GM21526 (cell line): ENCODE results near the gene RSPH9.

Experiments
- ATAC-seq: cut with Tn5 transposase; IDR thresholded peaks from one replicate; pipeline ENCODE4 v1.9.1; 2021; ENCODE audit warnings: moderate library complexity; ENCODE audit not compliant: unreplicated experiment, low FRiP score

RSPH9 gene, protein sequence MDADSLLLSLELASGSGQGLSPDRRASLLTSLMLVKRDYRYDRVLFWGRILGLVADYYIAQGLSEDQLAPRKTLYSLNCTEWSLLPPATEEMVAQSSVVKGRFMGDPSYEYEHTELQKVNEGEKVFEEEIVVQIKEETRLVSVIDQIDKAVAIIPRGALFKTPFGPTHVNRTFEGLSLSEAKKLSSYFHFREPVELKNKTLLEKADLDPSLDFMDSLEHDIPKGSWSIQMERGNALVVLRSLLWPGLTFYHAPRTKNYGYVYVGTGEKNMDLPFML

DNA sequence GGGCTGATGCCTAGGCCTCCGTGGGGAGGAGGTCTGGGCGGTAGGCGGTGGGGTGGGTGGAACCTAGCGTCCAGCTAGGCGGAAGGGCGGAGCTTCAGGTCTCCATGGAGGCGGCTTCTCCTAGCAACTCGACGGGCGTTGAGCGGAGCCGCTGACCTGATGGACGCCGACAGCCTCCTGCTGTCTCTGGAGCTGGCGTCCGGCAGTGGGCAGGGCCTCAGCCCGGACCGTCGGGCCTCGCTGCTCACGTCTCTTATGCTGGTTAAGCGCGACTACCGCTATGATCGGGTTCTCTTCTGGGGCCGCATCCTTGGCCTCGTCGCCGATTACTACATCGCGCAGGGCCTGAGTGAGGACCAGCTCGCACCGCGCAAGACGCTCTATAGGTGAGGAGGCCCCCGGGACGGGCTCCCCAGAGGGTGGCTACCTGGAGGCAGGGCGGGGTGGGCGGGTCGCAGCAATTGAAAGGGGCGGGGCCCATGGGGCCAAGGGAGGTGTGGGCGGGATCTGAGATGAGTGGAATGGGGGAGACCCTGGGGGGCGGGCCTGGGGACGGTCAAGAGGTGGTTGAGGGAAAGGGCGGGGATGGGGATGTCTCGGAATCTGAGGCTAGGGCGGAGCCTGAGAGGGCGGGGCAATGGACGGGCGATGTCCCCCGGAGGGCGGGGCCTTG is at the start of gene RSPH9:
RSPH9 (plus strand) TSS at position 97 of the 673 bp plus-strand sequence; CDS start at position 160, 63 bp downstream.
- ATAC-seq, result no peak

DNA sequence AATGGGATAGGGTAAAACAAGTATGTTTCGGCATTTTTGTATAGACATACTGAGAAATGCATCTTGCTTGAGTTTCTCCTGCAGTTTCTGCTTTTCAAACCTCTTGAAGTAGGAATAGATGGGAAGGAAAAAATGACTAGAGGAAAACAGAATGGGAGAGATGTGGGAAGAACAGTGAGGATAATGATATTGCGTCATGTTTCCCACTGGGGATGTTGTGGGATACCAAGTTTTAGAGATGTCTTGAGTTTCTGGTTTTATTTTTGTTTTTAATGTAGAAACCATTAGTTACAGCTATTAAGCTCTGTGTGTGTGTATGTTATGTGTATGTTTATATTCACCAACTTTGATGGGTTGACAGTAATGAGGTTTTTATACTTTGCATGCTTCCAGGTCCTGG is 44.2 kb upstream of the RSPH9 start:
- no peak for ATAC-seq

DNA sequence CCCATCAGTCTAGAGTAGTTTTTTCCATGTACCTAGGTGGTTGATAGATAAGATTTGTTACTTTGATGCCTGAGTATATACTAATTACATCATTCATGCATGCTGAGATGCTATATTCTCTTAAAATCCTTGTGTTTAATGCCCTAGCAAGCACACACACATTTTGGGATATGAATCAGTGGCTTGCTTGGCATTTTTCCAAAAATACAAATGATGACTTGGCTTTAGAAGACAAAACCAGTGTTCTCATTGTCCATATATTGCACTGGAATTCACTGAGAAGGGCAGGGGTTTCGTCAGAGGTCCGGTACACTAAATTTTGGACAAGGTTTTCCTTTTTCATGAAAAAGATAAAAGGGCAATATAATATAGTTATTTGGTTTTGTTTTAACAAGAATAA is 40.7 kb upstream of the RSPH9 start:
- ATAC-seq, result no peak

DNA sequence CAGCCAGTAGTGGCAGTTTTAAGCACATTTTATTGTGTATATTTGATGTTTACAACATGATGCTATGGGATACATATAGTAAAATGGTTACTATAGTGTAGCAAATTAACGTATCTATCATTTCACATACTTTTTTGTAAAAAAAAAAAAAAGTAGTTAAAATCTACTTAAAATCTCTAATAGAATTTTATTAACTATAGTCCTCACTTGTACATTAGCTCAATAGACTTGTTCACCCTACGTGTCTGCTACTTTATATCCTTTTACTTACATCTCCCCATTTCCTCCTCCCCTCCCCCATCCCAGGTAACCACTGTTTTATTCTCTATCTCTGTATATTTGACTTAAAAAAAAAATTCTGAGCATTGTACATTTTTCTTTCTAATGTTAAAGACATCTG is 38.8 kb upstream of the RSPH9 start:
- ATAC-seq, result no peak

DNA sequence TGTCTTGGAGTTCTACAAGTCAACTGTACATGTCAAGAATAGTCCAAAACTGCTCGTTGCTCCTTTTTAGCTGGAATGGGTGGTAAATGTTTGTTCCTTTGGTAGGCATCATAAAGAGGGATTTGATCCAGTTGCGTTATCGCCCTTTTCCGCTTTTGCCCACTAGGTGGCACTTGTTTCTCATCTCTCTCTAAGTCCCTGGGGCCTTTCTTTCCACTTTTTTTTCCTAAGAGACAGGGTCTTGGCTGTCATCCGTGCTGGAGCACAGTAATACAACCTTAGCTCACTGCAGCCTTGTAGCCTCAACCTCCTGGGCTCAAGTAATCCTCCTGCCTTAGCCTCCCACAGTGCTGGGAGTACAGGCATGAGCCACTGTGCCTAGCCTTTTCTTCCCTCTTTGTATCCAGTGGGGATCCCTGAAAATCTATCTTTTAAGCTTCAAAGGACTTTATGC is 36.5 kb upstream of the RSPH9 start:
- no peak for ATAC-seq

DNA sequence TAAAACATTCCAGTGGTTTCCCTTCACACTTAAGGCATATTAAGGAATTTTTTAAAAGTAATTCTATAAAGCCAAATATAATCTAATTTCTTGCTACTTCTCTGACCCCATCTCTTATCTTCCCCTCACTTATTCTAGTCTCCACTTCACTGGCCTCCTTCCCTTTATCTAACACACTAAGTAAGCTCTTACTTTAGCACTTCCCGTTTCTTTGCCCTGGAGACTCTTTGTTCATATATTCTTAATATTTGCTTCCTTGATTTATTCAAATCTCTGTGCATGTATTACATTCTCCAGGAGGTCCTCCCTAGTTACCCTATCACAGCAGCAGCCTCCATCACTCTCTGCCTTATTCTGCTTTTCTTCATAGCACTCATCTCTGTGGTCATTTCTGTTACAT is 36.0 kb upstream of the RSPH9 start:
- ATAC-seq, result no peak

DNA sequence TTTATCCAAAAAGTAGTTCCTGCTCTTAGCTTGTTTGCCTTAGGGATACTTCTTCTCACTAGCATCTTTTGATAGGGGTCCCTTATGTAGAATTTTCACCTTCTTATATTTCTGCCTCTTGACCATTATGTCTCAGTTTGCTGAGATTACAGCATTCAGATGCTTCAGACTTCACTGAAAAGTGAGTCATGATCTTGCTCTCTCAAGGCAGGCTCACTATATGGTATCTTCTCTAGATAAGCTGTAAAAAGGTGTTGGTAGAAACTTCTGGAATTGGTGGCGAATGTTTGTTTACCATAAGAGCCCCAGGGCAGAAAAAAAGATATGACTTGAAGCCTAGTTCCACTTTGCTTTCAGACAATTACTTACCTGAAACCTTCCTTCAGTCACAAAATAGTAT is 35.4 kb upstream of the RSPH9 start:
- ATAC-seq, result no peak

DNA sequence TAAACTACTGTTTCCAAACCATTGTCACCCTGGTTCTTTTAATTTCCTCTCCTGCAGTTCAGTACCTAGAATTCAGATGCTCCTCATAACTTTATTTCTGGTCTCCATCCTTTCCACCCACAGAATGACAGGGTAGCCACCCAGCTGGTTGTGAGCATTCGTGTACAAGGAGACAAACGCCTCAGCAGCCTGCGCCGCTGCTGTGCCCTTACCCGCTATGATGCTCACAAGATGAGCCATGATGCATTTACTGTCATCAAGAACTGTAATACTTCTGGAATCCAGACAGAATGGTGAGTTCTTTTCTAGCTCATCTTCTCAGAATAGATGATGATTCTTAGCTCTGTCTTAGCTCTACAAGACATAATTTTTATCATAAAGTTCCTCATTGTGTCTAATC is 34.4 kb upstream of the RSPH9 start:
- no peak for ATAC-seq

DNA sequence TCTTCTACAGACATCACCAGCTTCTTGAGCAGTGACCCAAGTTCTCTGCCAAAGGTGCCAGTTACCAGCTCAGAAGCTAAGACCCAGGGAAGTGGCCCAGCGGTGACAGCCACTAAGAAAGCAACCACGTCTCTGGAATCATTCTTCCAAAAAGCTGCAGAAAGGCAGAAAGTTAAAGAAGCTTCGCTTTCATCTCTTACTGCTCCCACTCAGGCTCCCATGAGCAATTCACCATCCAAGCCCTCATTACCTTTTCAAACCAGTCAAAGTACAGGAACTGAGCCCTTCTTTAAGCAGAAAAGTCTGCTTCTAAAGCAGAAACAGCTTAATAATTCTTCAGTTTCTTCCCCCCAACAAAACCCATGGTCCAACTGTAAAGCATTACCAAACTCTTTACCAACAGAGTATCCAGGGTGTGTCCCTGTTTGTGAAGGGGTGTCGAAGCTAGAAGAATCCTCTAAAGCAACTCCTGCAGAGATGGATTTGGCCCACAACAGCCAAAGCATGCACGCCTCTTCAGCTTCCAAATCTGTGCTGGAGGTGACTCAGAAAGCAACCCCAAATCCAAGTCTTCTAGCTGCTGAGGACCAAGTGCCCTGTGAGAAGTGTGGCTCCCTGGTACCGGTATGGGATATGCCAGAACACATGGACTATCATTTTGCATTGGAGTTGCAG is 31.0 kb upstream of the RSPH9 start:
- no peak for ATAC-seq

DNA sequence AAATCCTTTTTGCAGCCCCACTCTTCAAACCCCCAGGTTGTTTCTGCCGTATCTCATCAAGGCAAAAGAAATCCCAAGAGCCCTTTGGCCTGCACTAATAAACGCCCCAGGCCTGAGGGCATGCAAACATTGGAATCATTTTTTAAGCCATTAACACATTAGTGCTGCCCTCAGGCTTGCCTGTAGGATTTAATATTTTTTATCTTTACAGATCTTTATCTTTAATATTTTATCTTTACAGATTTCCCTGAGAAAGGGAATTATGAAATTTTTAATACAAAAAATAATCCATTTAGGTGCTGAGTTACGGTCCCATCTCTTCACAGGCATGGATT is 30.5 kb upstream of the RSPH9 start:
- no peak for ATAC-seq

DNA sequence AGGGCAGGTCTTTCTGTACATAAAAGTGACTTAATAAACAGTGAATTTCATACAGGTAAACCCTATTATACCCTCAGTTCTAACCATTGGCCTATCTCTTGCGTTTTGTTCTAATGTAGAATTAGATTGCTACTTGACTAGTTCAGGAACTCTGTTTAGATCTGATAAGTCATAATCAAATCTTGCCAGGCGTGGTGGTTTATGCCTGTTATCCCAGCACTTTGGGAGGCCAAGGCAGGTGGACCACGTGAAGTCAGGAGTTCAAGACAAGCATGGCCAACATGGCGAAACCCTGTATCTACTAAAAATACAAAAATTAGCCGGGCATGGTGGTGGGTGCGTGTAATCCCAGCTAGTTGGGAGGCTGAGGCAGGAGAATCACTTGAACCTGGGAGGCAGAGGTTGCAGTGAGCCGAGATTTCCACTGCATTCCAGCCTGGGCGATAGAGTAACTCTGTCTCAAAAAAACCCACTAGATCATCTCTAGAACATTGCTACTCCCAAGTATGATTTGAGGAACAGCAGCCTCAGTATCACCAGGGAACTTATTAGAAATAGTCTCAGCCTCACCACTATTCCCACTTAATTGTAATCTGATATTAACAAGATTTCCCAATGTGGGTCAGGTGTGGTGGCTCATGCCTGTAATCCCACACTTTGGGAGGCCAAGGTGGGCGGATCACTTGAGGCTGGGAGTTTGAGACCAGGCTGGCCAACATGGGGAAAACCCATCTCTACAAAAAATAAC is 27.9 kb upstream of the RSPH9 start:
- ATAC-seq, result no peak

DNA sequence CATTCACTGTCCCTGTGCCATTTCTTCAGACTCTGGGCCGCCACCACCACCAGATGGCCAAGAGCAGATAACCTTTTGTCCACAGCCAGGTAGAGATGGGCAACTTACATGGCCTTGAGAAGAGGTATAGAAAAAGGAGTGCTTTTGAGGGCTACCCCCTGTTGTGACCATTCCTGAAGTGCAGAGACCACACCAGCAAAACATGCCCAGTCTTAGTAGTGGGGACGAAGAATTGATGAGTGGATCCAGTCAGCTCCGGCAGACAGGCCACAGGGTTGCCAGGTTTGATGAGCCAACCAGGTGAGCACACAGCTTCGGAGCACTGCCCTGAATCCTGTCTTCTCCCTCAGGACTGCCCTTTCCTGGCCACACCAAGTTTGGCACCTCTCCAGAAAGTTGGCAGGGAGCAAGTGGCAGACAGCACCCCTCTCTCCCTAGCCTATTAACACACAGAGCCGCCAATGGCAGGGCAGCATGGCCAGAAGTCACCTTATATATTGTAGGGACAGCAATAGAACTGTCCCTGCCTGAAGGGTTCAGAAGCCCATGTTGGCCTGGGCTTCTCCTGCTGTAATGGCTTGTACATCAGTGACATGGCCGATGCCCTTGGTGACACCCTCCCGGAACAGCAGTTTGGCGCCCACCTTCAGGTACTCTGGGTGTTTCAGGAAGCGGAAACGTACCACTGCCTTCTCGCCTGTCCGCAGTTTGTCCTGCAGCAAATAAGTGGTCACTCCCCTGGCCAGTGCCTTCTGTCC is 23.6 kb upstream of the RSPH9 start:
- ATAC-seq, result no peak

DNA sequence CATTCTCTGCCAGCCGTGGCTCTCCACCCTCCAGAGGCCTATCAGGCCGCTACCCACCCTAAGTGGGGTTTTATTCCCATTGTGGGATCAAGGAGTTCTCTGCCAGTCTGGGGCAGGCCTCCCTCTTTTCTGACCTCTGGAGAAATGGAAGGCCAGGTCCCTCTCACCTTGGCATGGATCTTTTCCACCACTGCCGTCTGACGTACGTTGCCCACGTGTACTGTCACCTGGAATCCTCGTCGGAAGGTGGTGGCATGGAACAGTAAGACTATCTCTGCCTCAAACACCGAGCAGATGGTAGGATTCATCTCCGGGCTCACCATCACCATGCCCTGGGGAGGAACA is 23.0 kb upstream of the RSPH9 start:
- no peak for ATAC-seq

DNA sequence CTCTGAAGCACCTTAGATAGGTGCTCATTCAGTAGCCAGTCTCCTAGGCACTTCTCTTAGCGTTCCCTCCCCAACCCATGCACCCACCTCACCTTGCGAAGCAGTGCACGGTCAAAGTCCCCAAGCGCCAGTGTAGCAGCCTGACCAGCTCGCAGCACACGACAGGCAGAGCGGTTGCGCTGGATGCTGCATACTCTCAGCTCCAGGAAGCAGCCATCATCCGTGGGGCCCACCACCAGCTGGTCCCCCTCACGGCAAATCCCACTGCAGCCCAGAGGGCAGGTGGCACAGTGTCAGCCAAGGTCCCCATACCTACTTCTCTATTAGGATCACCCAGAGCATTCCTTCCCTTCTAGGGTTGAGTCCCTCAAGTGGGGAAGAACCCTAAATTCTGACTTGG is 22.3 kb upstream of the RSPH9 start:
- ATAC-seq, result no peak

DNA sequence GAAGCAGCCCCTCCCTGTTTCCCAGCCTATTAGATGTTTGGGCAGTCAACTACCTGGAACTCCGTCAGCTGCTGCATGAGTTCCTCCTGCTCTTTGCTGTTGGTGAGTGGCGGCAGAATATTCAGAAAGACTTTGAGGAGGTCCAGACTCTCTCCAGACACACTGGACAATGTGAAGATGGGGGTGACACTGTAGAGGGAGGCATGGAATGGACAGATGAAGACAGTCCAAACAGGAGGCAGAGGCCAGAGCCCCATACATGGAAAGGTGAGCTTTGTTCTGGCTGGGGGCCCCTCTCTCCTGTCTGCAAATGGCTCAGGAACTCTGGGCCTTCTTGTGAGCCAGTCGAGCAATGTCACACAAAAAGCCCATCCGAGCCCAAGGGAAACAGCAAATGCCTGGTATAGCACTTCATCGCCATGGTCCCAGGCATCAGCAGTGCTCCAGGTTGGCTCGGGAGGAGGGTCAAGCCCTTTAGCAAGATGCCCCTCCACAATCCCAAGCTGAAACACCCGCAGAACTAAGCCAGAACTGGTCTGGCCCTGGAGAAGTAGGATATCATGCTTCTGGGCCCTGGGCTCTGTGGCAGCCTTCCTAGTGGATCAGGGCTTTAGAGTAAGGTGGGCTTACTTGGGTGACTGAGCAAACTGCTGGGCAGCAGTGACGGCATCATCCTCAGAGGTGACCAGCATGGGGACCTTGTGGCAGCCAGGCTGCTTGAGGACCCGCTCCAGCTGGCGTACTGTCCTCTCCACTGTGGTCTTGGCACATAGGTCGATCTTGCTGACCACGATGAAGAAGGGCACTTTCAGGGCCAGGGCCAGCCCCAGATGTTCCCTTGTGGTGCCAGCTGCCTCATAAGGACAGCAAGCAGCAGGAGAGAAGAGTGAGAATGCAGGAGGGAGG is 20.7 kb upstream of the RSPH9 start:
- ATAC-seq, result no peak

DNA sequence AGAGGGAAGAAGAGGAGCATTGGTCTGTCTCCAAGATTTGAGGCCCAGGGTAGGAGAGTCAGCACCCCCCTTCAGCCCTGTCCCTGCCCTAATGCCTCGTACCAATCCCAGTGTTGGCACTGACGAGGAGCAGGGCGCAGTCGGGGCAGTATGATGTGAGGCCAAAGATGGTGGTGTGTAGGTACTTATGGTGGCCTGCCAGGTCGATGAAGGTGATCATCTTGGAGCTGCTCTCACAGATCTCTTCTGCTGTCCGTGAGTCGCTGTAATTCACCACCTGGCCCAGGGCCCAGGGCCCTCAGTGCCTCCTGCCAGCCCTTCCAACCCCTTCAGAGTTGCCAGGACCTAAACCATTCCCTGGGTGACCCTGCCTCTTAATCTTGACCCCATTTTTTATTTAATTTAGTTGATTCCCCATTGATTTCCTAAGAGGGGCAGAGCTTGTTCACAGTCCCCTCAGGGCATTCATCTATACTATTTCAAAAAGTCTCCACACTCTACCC is 20.0 kb upstream of the RSPH9 start:
- ATAC-seq, result no peak

DNA sequence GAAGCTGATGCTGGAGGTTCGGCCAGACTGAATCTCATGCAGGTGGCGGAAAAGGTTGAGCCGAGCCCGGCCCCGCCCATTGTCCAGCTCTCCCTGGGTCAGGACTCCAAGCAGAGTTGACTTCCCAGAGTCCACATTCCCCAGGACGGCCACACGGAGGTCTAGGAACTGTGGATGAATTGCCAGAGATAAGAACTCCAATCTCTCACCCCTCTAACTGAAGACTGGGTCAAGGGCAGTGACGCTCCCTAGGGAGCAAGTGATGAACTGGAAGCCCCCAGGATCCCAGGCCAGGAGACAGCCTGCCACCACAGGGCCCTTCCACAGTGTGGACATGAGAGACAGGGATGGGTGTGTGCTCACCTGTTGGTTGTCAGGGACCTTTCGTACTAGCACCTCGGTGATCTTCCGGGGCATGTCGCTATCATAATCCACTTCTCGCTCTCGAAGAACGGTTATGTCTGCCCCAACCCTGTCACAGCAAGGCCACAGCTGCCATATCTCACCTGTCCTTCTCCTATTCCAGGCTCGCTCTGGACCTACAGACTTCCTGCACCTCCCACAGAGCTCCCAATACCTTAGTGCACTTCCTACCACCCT is 19.3 kb upstream of the RSPH9 start:
- ATAC-seq, result no peak

DNA sequence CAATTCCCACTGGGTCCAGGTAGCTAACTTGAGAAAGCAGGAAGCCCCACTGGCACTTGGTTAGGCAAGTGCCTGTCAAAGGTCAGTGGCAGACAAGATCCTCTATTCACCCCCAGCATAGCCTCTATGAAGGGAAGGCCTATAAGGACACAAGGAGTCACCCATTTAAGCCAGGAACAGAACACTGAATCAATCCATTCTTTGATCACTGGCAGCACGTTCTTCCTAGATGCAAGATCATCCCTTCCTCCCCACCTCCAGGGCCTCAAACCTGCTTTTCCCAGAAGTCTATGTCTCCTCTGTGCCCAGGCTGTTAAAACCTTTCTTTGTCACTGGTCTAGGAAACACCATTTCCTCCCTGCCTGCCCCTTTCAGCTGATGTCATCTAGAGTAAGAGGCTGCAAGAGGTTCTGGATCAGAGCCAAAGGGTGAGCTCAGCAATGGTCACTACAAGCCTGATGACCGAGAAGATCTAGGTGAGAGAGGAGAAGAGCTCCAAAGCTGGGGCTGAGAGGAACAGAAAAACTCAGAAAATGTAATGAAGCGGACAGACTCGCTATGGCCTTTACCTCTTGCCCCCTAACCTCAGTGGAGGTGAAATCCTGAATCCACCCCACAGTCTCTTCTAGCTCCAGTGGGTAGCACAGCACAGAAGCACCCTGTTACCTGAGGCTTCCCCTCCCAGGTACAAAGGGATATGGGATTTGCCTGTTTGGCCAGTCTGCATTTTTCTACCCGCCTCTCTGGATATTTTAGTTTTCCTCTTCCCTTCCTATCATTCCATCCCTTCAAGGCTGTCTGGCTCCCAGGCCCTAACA is 17.6 kb upstream of the RSPH9 start:
- no peak for ATAC-seq
